Measurements from ENCODE around the gene FBXL7. TPM values are rescaled to one million over a fixed set of nuclear protein-coding genes. Genes with fewer than 3 reads are reported as not detected.

The FBXL7 gene
- total RNA-seq, 1 experiment from 2014 or later: 15.1 TPM

- H3K9me3 ChIP-seq (replicated peaks): no peaks in the 10 kb centered on the region
- no peaks in the 10 kb centered on the region for H3K27me3 ChIP-seq
- no peaks in the 10 kb centered on the region for H3K4me1 ChIP-seq
- H3K36me3 ChIP-seq: no peaks in the 10 kb centered on the region
- H3K27ac ChIP-seq: no peak overlapping the region
- no peak overlapping the region for H3K4me3 ChIP-seq
- DNase-seq: no peak
Measured at GRCh38 chr5:15689836-15690235, 189.9 kb downstream of the FBXL7 start.

DNA sequence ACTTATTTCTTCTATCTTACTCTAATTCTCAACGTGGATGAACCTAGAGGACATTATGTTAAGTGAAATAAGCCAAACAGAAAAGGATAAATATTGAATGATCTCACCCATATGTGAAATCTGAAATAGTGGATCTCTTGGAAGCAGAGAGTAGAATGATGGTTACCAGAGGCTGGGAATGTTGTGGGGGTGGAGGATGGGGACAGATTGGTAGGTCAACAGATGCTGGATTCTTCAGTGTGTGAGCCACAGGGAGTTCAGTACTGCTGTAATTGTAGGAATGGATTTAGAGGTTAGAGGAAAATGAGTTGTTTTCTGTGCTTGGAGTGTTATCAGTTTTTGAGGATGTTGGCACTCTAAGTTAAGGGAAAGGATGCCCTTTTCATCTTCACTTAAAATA lies 190.6 kb downstream of the FBXL7 start:
- Histone ChIP-seq H3K27ac (no peak overlapping the region), H3K4me1 (no peaks in the 10 kb centered on the region), H3K4me3 (no peak overlapping the region), H3K36me3 (no peaks in the 10 kb centered on the region), H3K27me3 (no peaks in the 10 kb centered on the region), H3K9me3 (replicated peaks) (no peaks in the 10 kb centered on the region)
- no peak for DNase-seq

DNA sequence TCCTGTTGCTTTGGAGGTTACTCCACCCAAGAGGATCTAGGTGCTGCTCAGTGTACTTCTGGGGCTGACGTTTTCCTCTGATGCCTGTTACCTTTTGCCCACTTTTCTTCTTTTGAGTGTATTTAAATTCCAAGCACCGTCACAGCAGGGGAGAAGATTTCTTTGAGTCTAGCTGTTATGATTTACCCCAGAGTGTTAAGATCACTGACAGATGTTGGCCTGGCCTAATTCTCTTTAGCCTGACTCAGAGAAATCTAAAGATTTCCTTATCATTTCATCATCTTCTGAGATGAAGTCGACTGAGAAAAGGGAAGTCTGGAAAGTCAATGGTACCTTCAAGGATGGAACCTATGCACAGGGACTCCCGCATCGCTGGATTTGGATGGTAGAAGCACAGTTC lies 191.5 kb downstream of the FBXL7 start:
- Histone ChIP-seq H3K27me3 (no peaks in the 10 kb centered on the region), H3K4me3 (no peak overlapping the region), H3K27ac (no peak overlapping the region), H3K9me3 (replicated peaks) (no peaks in the 10 kb centered on the region), H3K4me1 (no peaks in the 10 kb centered on the region), H3K36me3 (no peaks in the 10 kb centered on the region)
- no peak for DNase-seq

DNA sequence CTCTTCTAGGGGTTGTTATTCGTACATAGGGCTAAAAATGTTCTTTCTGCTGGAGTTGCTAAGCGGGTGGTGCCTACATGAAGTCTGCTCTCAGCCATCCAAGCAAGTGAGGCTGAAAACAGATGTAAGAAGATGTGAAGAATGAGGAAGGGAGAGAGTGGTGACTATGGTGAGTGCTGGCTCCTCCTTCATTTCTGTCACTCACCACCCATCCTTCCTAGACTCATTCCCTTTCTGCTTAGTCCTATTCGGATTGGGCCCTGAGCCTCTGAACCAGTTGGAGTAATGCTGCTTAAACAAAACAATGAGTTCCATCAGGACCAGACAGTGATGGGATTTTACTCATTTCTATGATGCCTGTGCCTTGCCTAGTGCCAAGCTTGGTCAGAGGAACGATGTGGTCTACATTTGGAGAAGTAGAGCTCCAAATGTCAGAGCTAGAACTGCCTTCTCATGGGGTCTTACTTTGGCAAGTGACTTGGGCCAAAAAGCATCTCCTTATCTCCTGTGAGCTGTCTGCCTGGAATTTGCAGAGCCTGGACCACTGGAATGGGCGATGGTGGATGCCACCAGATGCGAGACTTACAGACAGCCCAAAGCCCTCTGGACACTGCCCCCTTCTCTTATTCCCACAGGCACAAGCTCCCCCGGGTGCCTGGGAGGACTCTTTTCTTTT lies 192.9 kb downstream of the FBXL7 start:
- H3K9me3 ChIP-seq (replicated peaks): no peaks in the 10 kb centered on the region
- no peaks in the 10 kb centered on the region for H3K36me3 ChIP-seq
- no peak overlapping the region for H3K27ac ChIP-seq
- no peak for DNase-seq
- H3K27me3 ChIP-seq: no peaks in the 10 kb centered on the region
- no peaks in the 10 kb centered on the region for H3K4me1 ChIP-seq
- no peak overlapping the region for H3K4me3 ChIP-seq

GRCh38 chr5:15693382-15693728 lies 193.4 kb downstream of the FBXL7 start:
- no peak for DNase-seq
- no peaks in the 10 kb centered on the region for H3K27me3 ChIP-seq
- H3K36me3 ChIP-seq: no peaks in the 10 kb centered on the region
- H3K27ac ChIP-seq: no peak overlapping the region
- H3K9me3 ChIP-seq (replicated peaks): no peaks in the 10 kb centered on the region
- no peak overlapping the region for H3K4me3 ChIP-seq
- H3K4me1 ChIP-seq: no peaks in the 10 kb centered on the region

DNA sequence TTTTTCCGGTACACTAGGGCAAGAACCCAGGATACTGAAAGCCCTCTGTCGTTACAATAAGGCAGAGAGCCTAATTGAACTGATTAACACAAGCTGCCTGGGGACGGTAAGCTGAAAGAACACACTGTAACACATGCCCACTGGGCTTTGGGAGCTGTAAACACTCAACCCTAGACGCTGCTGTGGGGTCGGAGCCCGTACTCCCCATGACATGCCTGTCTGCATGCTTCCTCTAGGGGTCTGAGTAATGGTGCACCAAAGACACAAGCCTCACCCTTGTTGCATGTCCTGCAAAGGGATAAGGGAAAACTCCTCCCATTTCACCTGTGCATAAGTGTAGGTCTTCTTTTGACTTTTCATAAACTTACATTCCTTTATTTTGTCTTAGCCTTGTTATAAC lies 194.0 kb downstream of the FBXL7 start:
- DNase-seq: no peak
- Histone ChIP-seq H3K36me3 (no peaks in the 10 kb centered on the region), H3K27ac (no peak overlapping the region), H3K9me3 (replicated peaks) (no peaks in the 10 kb centered on the region), H3K4me3 (no peak overlapping the region), H3K4me1 (no peaks in the 10 kb centered on the region), H3K27me3 (no peaks in the 10 kb centered on the region)

GRCh38 chr5:15694696-15695214 lies 194.8 kb downstream of the FBXL7 start:
- Histone ChIP-seq H3K36me3 (no peaks in the 10 kb centered on the region), H3K27ac (no peak overlapping the region), H3K9me3 (replicated peaks) (no peaks in the 10 kb centered on the region), H3K4me1 (no peaks in the 10 kb centered on the region), H3K4me3 (no peak overlapping the region), H3K27me3 (no peaks in the 10 kb centered on the region)
- no peak for DNase-seq

- DNase-seq: no peak
- no peaks in the 10 kb centered on the region for H3K27me3 ChIP-seq
- H3K36me3 ChIP-seq: no peaks in the 10 kb centered on the region
- no peaks in the 10 kb centered on the region for H3K9me3 ChIP-seq (replicated peaks)
- H3K27ac ChIP-seq: no peak overlapping the region
- H3K4me3 ChIP-seq: no peak overlapping the region
- no peaks in the 10 kb centered on the region for H3K4me1 ChIP-seq
Measured at GRCh38 chr5:15695215-15695731, 195.3 kb downstream of the FBXL7 start.

- Histone ChIP-seq H3K9me3 (replicated peaks) (no peaks in the 10 kb centered on the region), H3K36me3 (no peaks in the 10 kb centered on the region), H3K27ac (no peak overlapping the region), H3K27me3 (no peaks in the 10 kb centered on the region), H3K4me3 (no peak overlapping the region), H3K4me1 (no peaks in the 10 kb centered on the region)
- no peak for DNase-seq
Measured at GRCh38 chr5:15700373-15700772, 200.4 kb downstream of the FBXL7 start.

DNA sequence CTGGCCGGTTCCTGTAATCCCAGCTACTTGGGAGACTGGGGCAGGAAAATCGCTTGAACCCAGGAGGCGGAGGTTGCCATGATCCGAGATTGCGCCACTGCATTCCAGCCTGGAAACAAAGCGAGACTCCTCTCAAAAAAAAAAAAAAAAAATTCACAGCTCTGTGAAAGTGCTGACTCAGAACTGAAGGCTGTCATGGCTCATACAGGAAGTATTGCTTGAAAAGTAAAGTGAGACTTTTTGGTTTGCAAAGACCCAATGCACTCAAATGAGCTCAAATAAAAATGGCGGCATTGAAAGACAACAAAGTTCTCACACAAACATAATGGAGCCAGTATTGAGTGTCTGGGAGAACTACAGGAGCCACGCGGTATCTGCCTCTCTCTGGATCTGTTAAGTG lies 202.1 kb downstream of the FBXL7 start:
- H3K27ac ChIP-seq: no peak overlapping the region
- no peak for DNase-seq
- no peaks in the 10 kb centered on the region for H3K9me3 ChIP-seq (replicated peaks)
- no peaks in the 10 kb centered on the region for H3K4me1 ChIP-seq
- no peaks in the 10 kb centered on the region for H3K36me3 ChIP-seq
- no peak overlapping the region for H3K4me3 ChIP-seq
- H3K27me3 ChIP-seq: no peaks in the 10 kb centered on the region

GRCh38 chr5:15703901-15704300 lies 203.9 kb downstream of the FBXL7 start:
- Histone ChIP-seq H3K36me3 (no peaks in the 10 kb centered on the region), H3K27me3 (no peaks in the 10 kb centered on the region), H3K9me3 (replicated peaks) (no peaks in the 10 kb centered on the region), H3K4me1 (no peaks in the 10 kb centered on the region), H3K4me3 (no peak overlapping the region), H3K27ac (no peak overlapping the region)
- DNase-seq: no peak

- Histone ChIP-seq H3K4me1 (no peaks in the 10 kb centered on the region), H3K27ac (no peak overlapping the region), H3K9me3 (replicated peaks) (no peaks in the 10 kb centered on the region), H3K27me3 (no peaks in the 10 kb centered on the region), H3K36me3 (no peaks in the 10 kb centered on the region), H3K4me3 (no peak overlapping the region)
- no peak for DNase-seq
Measured at GRCh38 chr5:15704397-15704947, 204.5 kb downstream of the FBXL7 start.

DNA sequence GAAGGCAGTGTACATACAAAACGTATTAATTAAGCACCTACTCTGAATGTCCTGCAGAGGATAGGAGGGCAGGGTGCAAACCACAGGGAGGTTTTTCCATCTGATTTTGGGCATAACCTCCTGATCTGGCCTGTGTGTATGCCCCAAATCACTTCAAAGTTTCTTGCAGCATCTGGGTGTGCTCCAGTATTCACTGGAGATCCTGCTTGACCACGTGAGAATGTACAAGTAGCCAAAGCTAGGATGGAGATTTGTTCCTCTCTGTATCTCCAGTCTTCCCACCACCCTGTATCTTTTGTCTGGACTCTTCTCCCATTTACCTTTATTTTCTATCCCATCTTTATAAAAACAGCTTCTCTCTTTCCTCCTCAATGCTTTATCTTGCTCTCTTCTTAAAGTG lies 207.7 kb downstream of the FBXL7 start:
- Histone ChIP-seq H3K27me3 (no peaks in the 10 kb centered on the region), H3K27ac (no peak overlapping the region), H3K9me3 (replicated peaks) (no peaks in the 10 kb centered on the region), H3K4me1 (no peaks in the 10 kb centered on the region), H3K4me3 (no peak overlapping the region), H3K36me3 (no peaks in the 10 kb centered on the region)
- no peak for DNase-seq

GRCh38 chr5:15711892-15712291 lies 211.9 kb downstream of the FBXL7 start:
- no peak overlapping the region for H3K4me3 ChIP-seq
- H3K4me1 ChIP-seq: no peaks in the 10 kb centered on the region
- H3K27me3 ChIP-seq: no peaks in the 10 kb centered on the region
- no peaks in the 10 kb centered on the region for H3K36me3 ChIP-seq
- no peak for DNase-seq
- H3K9me3 ChIP-seq (replicated peaks): no peaks in the 10 kb centered on the region
- H3K27ac ChIP-seq: no peak overlapping the region

- H3K4me3 ChIP-seq: no peak overlapping the region
- H3K27me3 ChIP-seq: no peaks in the 10 kb centered on the region
- DNase-seq: no peak
- no peaks in the 10 kb centered on the region for H3K36me3 ChIP-seq
- no peak overlapping the region for H3K27ac ChIP-seq
- H3K9me3 ChIP-seq (replicated peaks): no peaks in the 10 kb centered on the region
- H3K4me1 ChIP-seq: no peaks in the 10 kb centered on the region
Measured at GRCh38 chr5:15715535-15715934, 215.6 kb downstream of the FBXL7 start.

DNA sequence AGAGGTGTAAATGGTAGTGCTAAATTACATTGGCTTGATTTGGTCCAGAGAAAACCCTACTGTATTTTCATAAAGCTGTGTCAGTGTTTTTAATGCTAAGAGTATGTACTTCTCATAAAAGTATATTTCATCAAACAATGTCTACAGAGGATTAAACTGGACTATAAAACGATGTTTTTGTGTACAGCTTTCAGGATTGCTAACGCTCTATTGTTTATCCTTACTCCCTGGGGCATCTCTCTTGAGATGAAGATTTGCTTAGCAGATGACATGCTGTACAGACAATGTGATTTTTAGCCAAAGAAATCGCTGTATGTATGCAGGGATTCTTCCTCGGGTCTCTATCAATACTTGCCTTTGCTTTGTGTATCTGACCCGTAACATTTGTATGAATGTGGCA lies 216.0 kb downstream of the FBXL7 start:
- H3K9me3 ChIP-seq (replicated peaks): no peaks in the 10 kb centered on the region
- no peak overlapping the region for H3K4me3 ChIP-seq
- no peaks in the 10 kb centered on the region for H3K4me1 ChIP-seq
- no peak for DNase-seq
- H3K27ac ChIP-seq: no peak overlapping the region
- H3K36me3 ChIP-seq: no peaks in the 10 kb centered on the region
- H3K27me3 ChIP-seq: no peaks in the 10 kb centered on the region

Data from SJCRH30 (cell line).